ENCODE measurements around the gene SUPT3H. TPM values are rescaled to one million over a fixed set of nuclear protein-coding genes. Genes with fewer than 3 reads are reported as not detected.
"Not testable (repeated sequence)": the region's sequence is repeated elsewhere in the genome, so short reads cannot be mapped to it uniquely, and the experiment has no call there.

Gene SUPT3H
- total RNA-seq, 1 donor from 2014 or later: 63.6 TPM

DNA sequence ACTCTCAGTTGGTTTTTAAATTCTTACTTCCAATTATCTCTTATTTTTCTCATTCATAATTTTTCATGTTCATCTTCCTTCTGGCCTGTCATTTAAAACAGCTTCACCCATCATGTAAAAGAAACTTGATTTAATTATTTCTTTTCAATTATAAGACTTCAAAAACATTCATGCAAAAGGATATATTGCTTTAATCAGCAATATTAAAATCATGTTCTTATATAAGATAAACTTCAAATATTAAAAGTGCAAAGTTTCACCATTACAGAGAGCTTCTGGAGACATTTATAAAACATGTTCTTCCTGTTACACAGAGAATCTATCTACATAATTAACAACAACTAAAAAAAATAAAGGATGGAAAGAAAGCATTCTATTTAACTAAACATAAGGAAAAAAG lies 446.3 kb downstream of the SUPT3H start:
- DNase-seq (ENCODE audit: low spot score in 2 of 2) (no peak), FAIRE-seq (no peak)

DNA sequence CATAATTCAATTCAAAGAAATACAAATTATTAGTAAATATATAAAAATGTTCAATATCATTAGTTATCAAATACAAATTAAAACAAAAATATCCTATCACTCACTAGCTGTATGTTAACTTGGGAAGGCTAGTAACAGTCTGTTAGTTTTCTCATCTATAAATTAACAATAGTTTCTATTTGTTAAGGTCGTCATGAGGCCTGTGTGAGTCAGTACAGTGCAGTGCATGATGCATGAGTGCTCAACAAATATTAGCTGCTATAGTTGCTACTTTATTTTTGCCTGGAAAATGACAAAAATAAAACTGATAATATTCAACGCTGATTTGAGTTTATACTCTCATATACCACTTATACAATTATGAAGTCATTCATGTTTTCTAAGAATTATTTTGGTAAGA lies 451.2 kb downstream of the SUPT3H start:
- DNase-seq (ENCODE audit: low spot score in 2 of 2): no peak
- no peak for FAIRE-seq

DNA sequence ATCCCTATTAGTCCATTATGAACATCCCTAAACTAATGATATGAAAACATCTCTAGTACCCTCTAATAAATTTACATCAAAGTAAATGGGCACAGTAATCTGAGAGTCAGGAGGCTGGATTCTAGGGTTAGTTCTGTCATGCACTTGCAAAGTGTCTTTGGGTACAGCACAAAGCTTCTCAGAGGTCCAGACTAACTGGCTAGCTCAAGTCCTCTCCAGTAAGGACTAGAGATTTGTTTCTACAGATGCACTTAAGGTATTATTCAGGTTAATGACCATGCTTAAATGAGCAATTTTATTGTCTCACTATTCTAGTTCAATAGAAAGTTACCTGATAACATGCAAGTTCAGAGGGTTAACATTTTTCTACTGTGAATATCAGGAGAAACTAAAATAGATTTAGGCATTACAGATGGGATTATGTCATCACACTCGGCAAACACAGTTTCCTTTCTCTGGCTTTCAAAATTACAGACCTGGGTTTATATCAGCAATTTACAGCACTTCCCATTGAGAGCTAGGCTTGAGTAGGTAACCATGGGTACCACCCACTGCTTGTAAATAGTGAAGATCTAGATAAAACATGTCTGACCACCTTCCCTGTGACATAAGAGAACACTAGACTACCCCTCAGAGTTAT lies 452.5 kb downstream of the SUPT3H start:
- FAIRE-seq: no peak
- no peak for DNase-seq (ENCODE audit: low spot score in 2 of 2)

DNA sequence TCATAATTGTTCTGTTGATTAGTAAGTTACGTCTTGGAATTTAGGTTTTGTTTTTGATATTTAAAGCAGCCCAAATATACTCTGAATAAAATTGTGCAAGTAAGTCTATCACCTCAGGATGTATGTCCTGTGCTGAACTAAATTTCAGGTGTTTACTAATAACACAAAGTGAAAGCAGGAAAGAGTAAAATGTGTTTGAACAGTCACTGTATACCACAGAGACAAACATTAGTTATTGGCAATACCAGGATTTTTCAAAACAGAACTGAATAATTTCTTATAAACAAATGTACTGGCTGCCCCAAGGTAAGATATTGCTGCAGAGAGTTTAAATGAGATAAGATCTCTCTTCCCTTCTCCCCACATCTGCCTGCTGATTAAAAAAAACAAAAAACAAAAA lies 454.3 kb downstream of the SUPT3H start:
- DNase-seq (ENCODE audit: low spot score in 2 of 2) (no peak), FAIRE-seq (no peak)

DNA sequence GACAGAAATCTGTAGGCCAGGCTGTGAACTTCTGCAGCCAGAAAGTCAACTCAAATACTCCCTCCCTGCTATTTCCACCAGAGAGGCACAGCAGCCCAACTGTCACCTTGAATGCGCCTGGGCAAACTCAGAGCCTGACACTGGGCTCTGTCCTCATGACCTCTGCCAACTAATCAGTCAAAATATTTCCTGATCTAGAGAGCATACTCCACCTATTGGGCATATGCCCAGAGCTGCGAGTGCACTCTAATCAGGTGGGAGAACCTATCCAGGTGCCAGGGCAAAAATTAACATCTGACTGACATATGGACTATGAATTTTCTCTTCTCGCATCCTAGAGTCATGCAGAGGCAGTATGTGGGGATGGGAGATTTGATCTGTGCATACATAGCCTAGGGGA lies 455.9 kb downstream of the SUPT3H start:
- no peak for FAIRE-seq
- no peak for DNase-seq (ENCODE audit: low spot score in 2 of 2)

DNA sequence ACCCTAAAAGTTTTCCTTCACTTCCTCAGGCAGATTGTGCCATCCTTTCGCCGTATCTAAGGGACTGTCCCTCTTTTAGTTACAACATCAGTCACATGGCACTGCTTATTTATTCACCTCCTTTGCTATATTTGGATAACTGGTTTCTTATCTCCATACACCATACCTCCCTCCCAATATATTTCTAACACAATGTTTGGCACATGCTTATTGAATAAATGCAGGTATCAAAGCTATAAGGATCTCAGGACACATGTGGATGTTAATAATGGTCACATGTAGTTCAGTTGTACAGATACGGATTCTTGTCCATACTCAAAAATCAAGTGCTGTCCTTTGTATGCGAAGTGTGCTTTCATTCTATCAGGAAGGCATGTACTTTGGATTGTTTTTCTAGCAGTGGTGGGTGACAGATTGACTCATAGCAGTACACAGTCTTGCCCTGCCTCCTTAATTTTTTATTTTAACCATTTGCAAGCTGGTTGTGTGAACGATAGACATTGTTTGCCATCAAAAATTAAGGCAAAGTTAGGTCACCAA lies 456.7 kb downstream of the SUPT3H start:
- FAIRE-seq: no peak

DNA sequence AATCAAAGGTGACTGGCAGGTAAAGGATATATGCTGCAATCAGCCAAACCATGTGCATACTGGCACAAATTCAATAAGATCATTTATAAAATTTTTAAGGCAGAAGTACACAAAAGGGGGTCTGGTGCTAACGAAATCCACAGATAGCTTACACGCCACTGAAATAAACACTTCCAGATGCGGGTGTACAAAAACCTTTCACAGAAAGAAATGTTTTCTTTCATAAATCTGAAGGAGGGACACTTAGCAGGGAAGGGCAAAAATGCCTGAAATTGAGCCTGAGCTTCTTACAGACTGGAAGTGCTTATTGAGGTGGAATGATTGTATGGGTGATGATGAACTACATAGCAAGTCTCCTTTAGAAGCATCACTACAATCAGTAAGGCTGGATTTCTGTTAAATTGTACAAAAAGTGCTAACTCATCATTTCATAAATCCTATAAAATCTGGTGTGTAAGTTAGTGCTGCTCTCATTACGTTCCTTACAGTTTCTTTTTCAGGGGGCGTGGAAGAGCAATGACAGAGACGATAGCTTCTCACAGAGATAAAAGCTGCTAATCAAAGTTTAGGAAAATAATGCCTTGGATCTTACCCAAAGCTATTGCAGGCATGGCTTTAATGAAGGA lies 458.9 kb downstream of the SUPT3H start:
- DNase-seq (ENCODE audit: low spot score in 2 of 2) (no peak), FAIRE-seq (no peak)

More for the DNA sequence above, 456.7 kb downstream of the SUPT3H start:
- no peak for DNase-seq (ENCODE audit: low spot score in 2 of 2)

DNA sequence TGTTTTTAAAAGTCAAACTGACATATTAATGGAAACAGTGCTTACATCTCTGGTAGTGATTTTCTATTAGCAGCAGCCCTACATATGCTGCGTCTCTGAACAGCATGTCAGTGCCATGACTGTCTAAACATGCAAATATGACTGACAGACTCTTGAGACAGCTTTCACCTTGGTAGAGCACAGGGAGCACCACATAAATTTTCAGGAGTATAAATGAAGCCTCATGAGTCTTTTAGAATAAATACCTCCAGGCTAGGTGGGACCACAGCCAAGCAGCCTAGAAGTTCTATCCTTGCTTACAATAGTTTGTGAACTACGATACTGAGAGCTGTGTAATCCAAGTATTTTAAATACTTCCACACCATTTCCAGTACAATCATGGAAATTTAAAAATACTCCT lies 460.3 kb downstream of the SUPT3H start:
- DNase-seq (ENCODE audit: low spot score in 2 of 2): no peak
- no peak for FAIRE-seq

DNA sequence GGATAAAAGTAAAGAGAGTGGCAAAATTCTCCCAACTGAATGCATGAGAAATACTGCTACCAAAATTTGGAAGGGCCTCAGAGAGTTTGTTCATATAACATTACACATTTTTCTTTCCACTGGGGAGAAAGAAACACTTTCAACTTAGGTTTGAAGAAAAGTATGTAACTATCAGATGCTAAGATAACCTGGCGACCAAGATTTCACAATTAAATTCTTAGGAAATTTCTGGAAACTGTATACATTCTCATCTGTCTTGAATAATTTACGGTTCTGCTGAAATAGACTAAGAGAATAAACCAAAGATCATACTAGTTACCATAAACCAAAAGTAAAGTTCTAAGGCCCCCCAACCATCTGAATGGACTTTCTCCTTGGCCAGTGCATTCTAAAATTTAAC lies 462.6 kb downstream of the SUPT3H start:
- DNase-seq (ENCODE audit: low spot score in 2 of 2): no peak
- FAIRE-seq: no peak

DNA sequence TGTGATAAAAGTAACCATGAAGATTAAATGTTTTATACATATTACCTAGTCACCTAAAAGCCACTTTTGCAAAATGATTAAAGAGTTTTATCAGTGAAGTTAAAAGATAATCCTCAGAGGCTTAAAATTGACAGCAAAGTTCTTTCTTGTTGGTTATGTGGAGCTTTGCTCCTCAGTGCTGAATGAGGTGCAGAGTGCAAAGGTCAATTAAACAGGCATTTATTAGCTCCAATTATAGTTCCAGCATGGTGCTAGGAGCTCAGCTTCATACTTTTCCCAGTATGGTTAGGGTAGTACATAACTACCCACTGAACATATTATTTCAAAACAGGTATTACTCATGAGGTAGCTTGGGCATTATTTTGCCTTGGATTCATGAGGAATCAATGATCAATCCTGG lies 463.6 kb downstream of the SUPT3H start:
- DNase-seq (ENCODE audit: low spot score in 2 of 2) (no peak), FAIRE-seq (no peak)

DNA sequence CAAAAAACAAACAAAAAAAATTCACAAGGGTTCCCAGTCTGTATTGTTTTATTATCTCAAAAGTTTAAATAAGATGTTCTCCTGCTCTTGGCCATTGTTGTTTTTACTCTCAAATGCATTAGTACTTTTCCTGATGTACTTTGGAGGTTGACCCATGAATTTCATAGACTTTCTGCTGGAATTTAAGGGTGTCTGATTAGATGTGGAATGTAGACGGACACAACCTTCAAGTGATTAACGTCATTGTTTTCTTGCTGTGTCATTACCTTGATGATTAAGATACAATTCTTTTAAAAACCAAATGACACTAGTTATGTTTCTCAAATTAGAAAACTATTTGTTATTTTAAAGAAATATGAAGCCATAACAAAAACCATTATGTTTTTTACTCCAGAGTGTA lies 471.0 kb downstream of the SUPT3H start:
- DNase-seq (ENCODE audit: low spot score in 2 of 2) (no peak), FAIRE-seq (no peak)

DNA sequence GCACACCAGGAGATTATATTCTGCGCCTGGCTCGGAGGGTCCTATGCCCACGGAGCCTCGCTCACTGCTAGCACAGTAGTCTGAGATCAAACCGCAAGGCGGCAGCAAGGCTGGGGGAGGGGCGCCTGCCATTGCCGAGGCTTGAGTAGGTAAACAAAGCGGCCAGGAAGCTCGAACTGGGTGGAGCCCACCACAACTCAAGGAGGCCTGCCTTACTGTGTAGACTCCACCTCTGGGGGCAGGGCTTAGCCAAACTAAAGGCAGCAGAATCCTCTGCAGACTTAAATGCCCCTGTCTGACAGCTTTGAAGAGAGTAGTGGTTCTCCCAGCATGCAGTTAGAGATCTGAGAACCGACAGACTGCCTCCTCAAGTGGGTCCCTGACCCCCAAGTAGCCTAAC lies 477.4 kb downstream of the SUPT3H start:
- not testable (repeated sequence) for FAIRE-seq; DNase-seq (ENCODE audit: low spot score in 2 of 2)

DNA sequence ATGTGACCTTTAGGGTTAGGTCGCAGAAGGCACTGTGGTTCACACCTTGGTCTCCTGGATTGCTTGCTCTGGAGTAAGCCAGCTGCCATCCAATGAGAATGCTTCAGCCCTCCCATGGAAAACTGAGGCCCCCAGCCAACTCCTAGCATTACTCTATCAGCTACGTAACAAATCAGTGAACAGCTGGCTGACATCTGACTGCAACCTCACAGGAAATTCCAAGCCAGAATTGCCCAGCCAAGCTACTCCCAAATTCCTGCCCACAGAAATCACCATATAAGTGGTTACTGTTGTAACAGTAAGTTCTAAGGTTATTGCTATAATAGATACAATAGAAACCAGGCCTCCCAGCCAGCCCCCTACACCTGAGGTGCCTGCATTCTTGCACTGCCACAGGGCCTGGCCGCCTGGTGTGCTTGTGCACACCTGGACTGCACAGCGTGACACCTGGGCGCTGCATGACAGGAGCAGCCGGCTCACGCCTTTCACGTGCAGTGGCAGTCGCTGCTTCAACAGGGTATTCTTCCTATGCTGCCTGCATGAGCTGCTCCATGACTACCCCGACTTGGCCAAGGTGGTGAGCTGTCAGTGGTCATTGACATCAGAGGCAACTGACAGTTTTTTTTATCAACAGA lies 479.3 kb downstream of the SUPT3H start:
- DNase-seq (ENCODE audit: low spot score in 2 of 2) (no peak), FAIRE-seq (no peak)

DNA sequence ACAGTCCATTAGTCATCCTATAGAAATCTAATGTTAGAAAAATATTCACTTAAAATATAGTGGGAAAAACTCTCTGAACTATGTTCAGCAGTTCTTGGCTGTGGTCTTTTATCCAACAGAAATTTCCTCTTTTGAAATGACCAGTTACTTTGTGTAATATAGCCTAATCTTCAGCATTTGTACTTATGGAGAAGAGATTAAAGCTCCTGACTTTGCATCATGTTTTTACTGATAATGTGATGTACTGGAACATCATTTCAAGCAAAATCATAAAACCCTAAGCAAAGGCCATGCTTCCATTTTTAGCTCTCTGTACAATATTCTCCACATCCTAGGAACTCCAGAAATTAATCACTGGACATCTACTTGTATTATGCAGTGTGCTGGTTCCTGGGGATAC lies 480.4 kb downstream of the SUPT3H start:
- DNase-seq (ENCODE audit: low spot score in 2 of 2) (no peak), FAIRE-seq (no peak)

DNA sequence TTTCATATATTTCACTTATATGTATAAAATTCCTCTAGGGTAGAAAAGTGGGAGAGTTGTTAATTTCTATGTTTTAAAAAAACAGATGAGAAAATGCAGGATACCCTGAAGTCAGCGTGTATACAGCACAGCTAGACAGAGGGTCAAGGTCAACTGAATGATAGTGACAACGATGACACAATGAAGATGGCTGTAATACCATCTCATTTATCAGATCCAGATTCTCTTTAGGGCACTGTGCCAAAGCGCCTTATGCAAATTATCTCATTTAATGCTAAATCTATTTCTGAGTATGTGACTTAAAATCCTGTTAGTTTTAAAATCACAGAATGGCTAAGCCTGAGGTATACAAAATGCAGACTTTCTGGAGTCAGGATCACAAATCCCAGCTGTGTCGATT lies 481.0 kb downstream of the SUPT3H start:
- DNase-seq (ENCODE audit: low spot score in 2 of 2) (no peak), FAIRE-seq (no peak)

DNA sequence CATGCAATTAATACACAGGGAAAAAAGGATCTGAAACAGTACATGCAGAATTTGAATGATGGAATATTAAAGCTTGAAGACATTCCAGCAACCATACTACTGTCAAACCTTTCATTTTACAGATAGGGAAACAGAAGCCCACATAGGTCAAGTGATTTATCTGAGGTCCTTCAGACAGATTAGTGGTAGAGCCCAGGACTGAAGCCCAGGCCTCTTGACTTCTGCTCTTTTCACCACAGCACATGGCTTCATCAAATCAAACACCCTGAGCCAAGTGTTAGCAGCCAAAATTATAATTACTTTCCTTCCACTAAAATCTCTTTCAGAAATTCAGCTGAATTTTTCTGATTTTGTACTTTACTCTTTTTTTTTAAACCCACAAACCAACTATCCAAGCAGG lies 485.2 kb downstream of the SUPT3H start:
- FAIRE-seq (no peak), DNase-seq (ENCODE audit: low spot score in 2 of 2) (no peak)

DNA sequence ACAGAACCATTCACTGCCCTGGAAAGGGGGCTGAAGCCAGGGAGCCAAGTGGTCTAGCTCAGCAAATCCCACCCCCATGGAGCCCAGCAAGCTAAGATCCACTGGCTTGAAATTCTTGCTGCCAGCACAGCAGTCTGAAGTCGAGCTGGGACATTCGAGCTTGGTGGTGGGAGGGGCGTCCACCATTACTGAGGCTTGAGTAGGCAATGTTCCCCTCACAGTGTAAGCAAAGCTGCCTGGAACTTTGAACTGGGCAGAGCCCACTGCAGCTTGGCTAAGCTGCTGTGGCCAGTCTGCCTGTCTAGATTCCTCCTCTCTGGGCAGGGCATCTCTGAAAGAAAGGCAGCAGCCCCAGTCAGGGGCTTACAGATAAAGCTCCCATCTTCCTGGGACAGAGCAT lies 498.7 kb downstream of the SUPT3H start:
- not testable (repeated sequence) for FAIRE-seq; DNase-seq (ENCODE audit: low spot score in 2 of 2)

DNA sequence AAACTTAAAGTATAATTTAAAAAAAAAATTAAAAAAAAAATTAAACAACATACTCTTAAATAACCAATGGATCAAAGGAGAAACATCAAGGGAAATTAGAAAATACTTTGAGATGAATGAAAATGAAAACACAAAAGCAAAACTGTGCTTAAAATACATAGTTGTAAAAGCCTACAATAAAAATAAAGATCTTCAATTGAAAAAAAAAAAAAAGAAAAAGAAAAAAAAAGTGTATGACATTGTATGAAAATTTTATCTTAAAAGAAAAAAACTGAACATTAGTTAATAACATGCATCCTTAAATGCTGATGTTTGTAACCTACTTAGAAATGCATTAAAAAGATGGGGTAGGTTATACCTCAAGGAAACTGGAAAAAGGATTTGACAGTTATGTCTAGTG lies 501.1 kb downstream of the SUPT3H start:
- peak; percentile 96 for FAIRE-seq

DNA sequence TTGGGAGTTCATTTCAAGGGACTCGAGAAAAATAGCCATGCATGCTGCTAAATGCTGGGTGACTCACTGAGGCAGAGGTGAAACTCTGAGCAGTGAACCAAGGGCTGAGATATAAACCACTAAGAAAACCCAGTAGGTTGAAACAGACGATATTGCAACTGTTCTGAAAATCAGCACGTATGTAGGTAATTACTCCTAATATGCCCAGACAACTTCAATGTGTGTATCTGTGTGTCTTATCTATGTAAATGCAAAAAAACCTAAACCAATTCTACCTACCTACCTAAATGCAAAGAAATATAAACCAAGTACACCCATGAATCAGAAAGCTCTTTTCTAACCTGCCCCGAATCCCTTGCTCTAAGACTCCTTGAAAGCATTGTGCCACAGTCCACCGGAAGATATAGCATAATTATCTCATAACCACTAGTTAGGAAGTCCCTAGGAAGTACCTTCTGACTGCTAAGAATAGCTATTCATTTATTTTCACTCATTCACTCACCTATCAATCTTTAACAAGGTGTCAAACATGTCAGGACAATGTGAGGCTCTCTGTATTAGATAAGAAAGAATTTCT lies 508.3 kb downstream of the SUPT3H start:
- DNase-seq (ENCODE audit: low spot score in 2 of 2) (no peak), FAIRE-seq (no peak)

More for the DNA sequence above, 501.1 kb downstream of the SUPT3H start:
- DNase-seq (ENCODE audit: low spot score in 2 of 2): not testable (repeated sequence)

DNA sequence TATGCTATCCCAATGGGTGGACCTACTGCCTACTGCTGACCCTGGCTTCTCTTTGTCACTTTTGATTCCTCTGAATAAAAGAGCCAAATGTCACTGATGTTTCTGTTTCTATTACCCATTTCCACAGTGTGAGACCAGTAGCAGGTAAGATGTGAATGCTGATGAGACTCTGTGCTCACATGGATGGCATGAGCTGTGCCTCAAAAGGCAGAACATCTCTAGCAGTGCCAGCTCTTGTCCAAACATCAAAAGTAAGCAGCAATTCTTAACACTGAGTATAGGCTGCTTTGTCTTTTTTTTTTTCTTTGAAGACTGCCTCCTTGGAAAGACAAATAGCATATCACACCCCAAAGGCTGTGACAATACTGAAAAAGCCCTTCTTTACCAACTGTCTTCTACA lies 508.8 kb downstream of the SUPT3H start:
- DNase-seq (ENCODE audit: low spot score in 2 of 2) (no peak), FAIRE-seq (no peak)

DNA sequence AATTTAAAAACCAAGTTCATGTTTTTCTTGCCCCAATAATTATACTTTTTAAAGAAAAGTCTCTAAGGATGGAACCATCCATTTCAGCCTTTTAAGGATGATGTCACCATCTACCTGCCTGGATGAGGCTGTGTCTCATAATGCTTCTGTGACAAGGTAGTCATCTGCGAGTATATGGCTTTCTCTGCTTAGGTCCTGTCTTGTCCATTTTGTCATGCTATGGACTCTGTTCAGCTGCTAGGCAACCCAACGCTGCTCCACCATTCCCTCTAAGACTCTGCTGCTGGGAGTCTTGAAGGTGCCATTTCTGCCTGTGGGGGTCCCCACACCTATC lies 509.4 kb downstream of the SUPT3H start:
- FAIRE-seq (no peak), DNase-seq (ENCODE audit: low spot score in 2 of 2) (no peak)

All from frontal cortex (tissue), 4 donors.